ENCODE results near the gene CYB5R4. TPM values are rescaled to one million over a fixed set of nuclear protein-coding genes. Genes with fewer than 3 reads are reported as not detected.
"Not testable (repeated sequence)": the region's sequence is repeated elsewhere in the genome, so short reads cannot be mapped to it uniquely, and the experiment has no call there.

The CYB5R4 gene
- total and polyA plus RNA-seq, 5 donors, result 3.9 to 16.1 (median 13.9) TPM

GRCh38 chr6:83885984-83886383 is 26.5 kb downstream of the CYB5R4 start:
- Histone ChIP-seq H3K27ac (ENCODE audit: low read length) (no peak overlapping the region), H3K4me1 (ENCODE audit: control insufficient read depth, insufficient read depth, low read length) (no peaks in the 10 kb centered on the region), H3K9me3 (ENCODE audit: control insufficient read depth, low read length) (no peaks in the 10 kb centered on the region), H3K4me3 (ENCODE audit: low read length) (no peak overlapping the region), H3K27me3 (ENCODE audit: control insufficient read depth, insufficient read depth) (no peaks in the 10 kb centered on the region)
- WGBS, result 95% methylated on average over 2 of the region's 2 CpGs
- no peak for DNase-seq
- no peak for ATAC-seq
- intact Hi-C loops (cut with DNase I), result no loop called here

- 100% methylated on average over 1 of the region's 1 CpG for WGBS
- Histone ChIP-seq H3K27me3 (ENCODE audit: control insufficient read depth, insufficient read depth) (no peaks in the 10 kb centered on the region), H3K4me3 (ENCODE audit: low read length) (no peak overlapping the region), H3K9me3 (ENCODE audit: control insufficient read depth, low read length) (no peaks in the 10 kb centered on the region), H3K27ac (ENCODE audit: low read length) (no peak overlapping the region), H3K4me1 (ENCODE audit: control insufficient read depth, insufficient read depth, low read length) (no peaks in the 10 kb centered on the region)
- ATAC-seq, result no peak
- no peak for DNase-seq
- intact Hi-C loops (cut with DNase I), result no loop called here
These were observed 30.1 kb downstream of the CYB5R4 start for GRCh38 chr6:83889621-83890020.

DNA sequence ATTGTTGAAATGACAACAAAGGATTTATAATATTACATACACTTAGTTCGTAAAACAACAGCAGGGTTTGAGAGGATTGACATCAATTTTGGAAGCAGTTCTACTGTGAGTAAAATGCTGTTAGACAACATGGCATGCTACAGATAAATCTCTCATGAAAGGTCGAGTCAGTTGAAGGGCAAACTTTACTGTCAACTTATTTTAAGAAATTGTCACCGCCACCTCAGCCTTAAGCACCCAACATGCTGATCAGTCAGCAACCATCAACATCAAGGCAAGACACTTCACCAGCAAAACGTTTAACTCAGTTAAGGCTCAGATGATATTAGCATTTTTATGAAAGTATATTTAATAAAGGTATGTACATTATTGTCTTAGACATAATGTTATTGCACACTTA is 31.0 kb downstream of the CYB5R4 start:
- no peaks in the 10 kb centered on the region for H3K4me1 ChIP-seq (ENCODE audit: control insufficient read depth, insufficient read depth, low read length)
- WGBS, result 69% methylated on average over 4 of the region's 4 CpGs
- intact Hi-C loops (cut with DNase I), result no loop called here
- DNase-seq (no peak), ATAC-seq (no peak)
- no peak overlapping the region for H3K27ac ChIP-seq (ENCODE audit: low read length)
- no peaks in the 10 kb centered on the region for H3K9me3 ChIP-seq (ENCODE audit: control insufficient read depth, low read length)
- H3K4me3 ChIP-seq (ENCODE audit: low read length), result no peak overlapping the region
- H3K27me3 ChIP-seq (ENCODE audit: control insufficient read depth, insufficient read depth), result no peaks in the 10 kb centered on the region

DNA sequence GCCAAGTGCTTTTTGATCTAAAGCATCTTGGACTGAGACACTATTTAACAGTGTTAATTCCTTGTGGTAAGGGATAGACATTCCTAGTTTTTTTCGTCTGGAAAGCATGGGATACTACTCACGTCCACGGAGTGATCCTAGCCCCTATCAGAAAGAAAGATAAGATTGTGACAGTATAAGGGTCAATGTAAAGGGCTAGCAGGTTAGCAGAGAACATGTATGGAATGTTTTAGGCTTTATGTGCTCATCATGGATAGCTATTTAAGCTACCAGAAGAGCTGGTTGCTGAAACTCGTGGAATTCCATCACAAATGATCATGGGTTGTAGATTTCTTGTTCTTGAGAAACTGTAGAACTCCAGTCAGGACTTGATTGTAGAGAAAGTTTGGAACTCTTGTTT is 32.1 kb downstream of the CYB5R4 start:
- DNase-seq (no peak), ATAC-seq (no peak)
- Histone ChIP-seq H3K27me3 (ENCODE audit: control insufficient read depth, insufficient read depth) (no peaks in the 10 kb centered on the region), H3K27ac (ENCODE audit: low read length) (no peak overlapping the region), H3K4me1 (ENCODE audit: control insufficient read depth, insufficient read depth, low read length) (no peaks in the 10 kb centered on the region), H3K9me3 (ENCODE audit: control insufficient read depth, low read length) (no peaks in the 10 kb centered on the region), H3K4me3 (ENCODE audit: low read length) (no peak overlapping the region)
- intact Hi-C loops (cut with DNase I), result no loop called here
- 56% methylated on average over 4 of the region's 4 CpGs for WGBS

DNA sequence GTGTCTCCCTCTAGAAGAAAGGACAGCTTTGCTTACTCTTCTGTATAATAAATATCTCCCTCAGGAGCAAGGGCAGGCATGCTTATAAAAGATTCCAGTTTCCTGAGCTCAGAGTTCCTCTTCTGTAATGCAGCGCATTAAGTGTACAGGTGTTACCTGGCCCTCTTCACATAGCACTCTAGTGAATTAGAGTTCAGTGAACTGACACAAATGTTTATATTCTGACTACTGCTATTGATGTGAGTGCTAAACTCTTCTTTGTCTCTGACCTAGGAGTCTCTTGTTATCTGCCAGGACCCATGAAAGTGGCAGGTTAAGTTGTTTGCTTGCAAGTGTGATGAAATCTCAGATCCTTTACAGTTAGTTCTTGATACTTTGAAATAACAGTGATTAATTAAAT is 33.5 kb downstream of the CYB5R4 start:
- Histone ChIP-seq H3K4me1 (ENCODE audit: control insufficient read depth, insufficient read depth, low read length) (no peaks in the 10 kb centered on the region), H3K9me3 (ENCODE audit: control insufficient read depth, low read length) (no peaks in the 10 kb centered on the region), H3K27ac (ENCODE audit: low read length) (no peak overlapping the region), H3K27me3 (ENCODE audit: control insufficient read depth, insufficient read depth) (no peaks in the 10 kb centered on the region), H3K4me3 (ENCODE audit: low read length) (no peak overlapping the region)
- DNase-seq (no peak), ATAC-seq (no peak)
- intact Hi-C loops (cut with DNase I), result no loop called here
- 98% methylated on average over 1 of the region's 1 CpG for WGBS

- H3K4me3 ChIP-seq (ENCODE audit: low read length); ATAC-seq; H3K9me3 ChIP-seq (ENCODE audit: control insufficient read depth, low read length); H3K27me3 ChIP-seq (ENCODE audit: control insufficient read depth, insufficient read depth); H3K27ac ChIP-seq (ENCODE audit: low read length); intact Hi-C loops (cut with DNase I); DNase-seq; H3K4me1 ChIP-seq (ENCODE audit: control insufficient read depth, insufficient read depth, low read length): not testable (repeated sequence)
- no CpG with 5 or more reads among the region's 2 CpGs for WGBS
These were observed 37.6 kb downstream of the CYB5R4 start for GRCh38 chr6:83897094-83897493.

DNA sequence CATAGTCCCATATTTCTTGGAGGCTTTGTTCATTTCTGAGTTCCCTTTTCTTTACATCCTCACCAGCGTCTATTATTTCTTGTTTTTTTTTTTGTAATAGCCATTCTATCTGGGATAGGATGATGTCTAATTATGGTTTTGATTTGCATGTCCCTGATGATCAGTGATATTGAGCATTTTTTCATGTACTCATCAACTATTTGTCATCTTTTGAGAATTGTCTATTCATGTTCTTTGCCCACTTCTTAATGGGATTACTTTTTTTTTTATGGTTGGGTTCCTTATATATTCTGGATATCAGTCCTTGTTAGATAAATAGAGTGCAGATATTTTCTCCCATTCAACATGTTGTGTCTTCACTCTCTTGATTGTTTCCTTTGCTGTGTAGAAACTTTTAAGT is 42.1 kb downstream of the CYB5R4 start:
- Histone ChIP-seq H3K9me3 (ENCODE audit: control insufficient read depth, low read length) (no peaks in the 10 kb centered on the region), H3K4me3 (ENCODE audit: low read length) (no peak overlapping the region), H3K4me1 (ENCODE audit: control insufficient read depth, insufficient read depth, low read length) (peaks cover 2% of the 10 kb centered on the region), H3K27me3 (ENCODE audit: control insufficient read depth, insufficient read depth) (no peaks in the 10 kb centered on the region), H3K27ac (ENCODE audit: low read length) (no peak overlapping the region)
- DNase-seq (no peak), ATAC-seq (no peak)
- 86% methylated on average over 1 of the region's 1 CpG for WGBS
- intact Hi-C loops (cut with DNase I), result no loop called here

- intact Hi-C loops (cut with DNase I), result no loop called here
- no peak for DNase-seq
- Histone ChIP-seq H3K4me1 (ENCODE audit: control insufficient read depth, insufficient read depth, low read length) (peaks cover 2% of the 10 kb centered on the region), H3K27ac (ENCODE audit: low read length) (no peak overlapping the region), H3K27me3 (ENCODE audit: control insufficient read depth, insufficient read depth) (no peaks in the 10 kb centered on the region), H3K4me3 (ENCODE audit: low read length) (no peak overlapping the region), H3K9me3 (ENCODE audit: control insufficient read depth, low read length) (no peaks in the 10 kb centered on the region)
- 95% methylated on average over 4 of the region's 4 CpGs for WGBS
- ATAC-seq, result no peak
These were observed 44.9 kb downstream of the CYB5R4 start for GRCh38 chr6:83904395-83904794.

GRCh38 chr6:83905648-83906047 is 46.2 kb downstream of the CYB5R4 start:
- no peak overlapping the region for H3K27ac ChIP-seq (ENCODE audit: low read length)
- H3K27me3 ChIP-seq (ENCODE audit: control insufficient read depth, insufficient read depth), result no peaks in the 10 kb centered on the region
- no peak for ATAC-seq
- no peak overlapping the region for H3K4me3 ChIP-seq (ENCODE audit: low read length)
- H3K9me3 ChIP-seq (ENCODE audit: control insufficient read depth, low read length), result no peaks in the 10 kb centered on the region
- intact Hi-C loops (cut with DNase I), result no loop called here
- peaks cover 2% of the 10 kb centered on the region for H3K4me1 ChIP-seq (ENCODE audit: control insufficient read depth, insufficient read depth, low read length)
- WGBS, result over 99% methylated on average over 4 of the region's 4 CpGs
- no peak for DNase-seq

DNA sequence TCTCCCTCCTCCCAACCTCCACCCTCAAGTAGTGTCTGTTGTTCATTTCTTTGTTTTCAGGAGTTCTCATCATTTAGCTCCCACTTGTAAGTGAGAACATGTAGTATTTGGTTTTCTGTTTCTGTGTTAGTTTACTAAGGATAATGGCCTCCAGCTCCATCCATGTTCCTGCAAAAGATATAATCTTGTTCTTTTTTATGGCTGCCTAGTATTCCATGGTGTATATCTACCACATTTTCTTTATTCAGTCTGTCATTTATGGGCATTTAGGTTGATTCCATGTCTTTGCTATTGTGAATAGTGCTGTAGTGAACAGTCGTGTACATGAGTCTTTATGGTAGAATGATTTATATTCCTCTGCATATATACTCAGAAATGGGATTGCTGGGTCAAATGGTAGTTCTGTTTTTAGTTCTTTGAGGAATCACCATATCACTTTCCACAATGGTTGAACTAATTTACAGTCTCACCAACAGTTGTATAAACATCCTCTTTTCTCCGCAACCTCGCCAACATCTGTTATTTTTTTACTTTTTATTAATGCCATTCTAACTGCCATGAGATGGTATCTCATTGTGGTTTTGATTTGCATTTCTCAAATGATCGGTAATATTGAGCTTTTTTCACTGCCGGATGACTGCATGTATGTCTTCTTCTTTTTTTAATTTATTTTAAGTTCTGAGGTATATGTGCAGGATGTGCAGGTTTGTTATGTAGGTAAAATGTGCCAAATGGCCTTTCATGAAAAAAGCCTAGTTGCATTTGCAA is 48.3 kb downstream of the CYB5R4 start:
- H3K27ac ChIP-seq (ENCODE audit: low read length); H3K4me3 ChIP-seq (ENCODE audit: low read length); intact Hi-C loops (cut with DNase I); H3K27me3 ChIP-seq (ENCODE audit: control insufficient read depth, insufficient read depth); ATAC-seq; H3K4me1 ChIP-seq (ENCODE audit: control insufficient read depth, insufficient read depth, low read length); DNase-seq; H3K9me3 ChIP-seq (ENCODE audit: control insufficient read depth, low read length): not testable (repeated sequence)
- WGBS, result 93% methylated on average over 5 of the region's 5 CpGs

DNA sequence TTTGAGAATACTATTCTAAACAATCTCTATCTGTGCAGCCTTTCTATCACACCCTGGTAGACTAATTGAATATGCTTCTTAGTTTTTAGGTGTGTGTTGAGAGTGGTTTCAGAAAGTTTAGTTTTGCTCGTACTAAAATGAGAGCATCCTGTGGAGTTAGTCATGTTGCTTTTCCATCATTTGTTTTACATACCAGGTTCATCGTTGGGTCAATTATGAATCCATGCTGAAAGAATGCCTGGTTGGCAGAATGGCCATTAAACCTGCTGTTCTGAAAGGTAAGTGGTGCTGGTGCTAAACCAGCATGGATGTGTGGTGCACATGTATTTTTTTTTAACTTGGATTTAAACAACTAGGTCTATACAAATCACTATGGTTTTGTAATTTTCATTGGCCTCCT is 49.3 kb downstream of the CYB5R4 start:
- DNase-seq, result no peak
- H3K27ac ChIP-seq (ENCODE audit: low read length), result no peak overlapping the region
- no peaks in the 10 kb centered on the region for H3K27me3 ChIP-seq (ENCODE audit: control insufficient read depth, insufficient read depth)
- no peaks in the 10 kb centered on the region for H3K9me3 ChIP-seq (ENCODE audit: control insufficient read depth, low read length)
- WGBS, result 82% methylated on average over 2 of the region's 2 CpGs
- no peak overlapping the region for H3K4me3 ChIP-seq (ENCODE audit: low read length)
- peaks cover 2% of the 10 kb centered on the region for H3K4me1 ChIP-seq (ENCODE audit: control insufficient read depth, insufficient read depth, low read length)
- intact Hi-C loops (cut with DNase I), result no loop called here
- no peak for ATAC-seq

GRCh38 chr6:83911278-83911677 is 51.8 kb downstream of the CYB5R4 start:
- no peak for ATAC-seq
- intact Hi-C loops (cut with DNase I), result no loop called here

More at GRCh38 chr6:83911278-83911677, 51.8 kb downstream of the CYB5R4 start:
- H3K4me1 ChIP-seq (ENCODE audit: control insufficient read depth, insufficient read depth, low read length), result no peaks in the 10 kb centered on the region
- DNase-seq, result no peak
- H3K9me3 ChIP-seq (ENCODE audit: control insufficient read depth, low read length), result no peaks in the 10 kb centered on the region
- no peak overlapping the region for H3K4me3 ChIP-seq (ENCODE audit: low read length)
- no peak overlapping the region for H3K27ac ChIP-seq (ENCODE audit: low read length)
- H3K27me3 ChIP-seq (ENCODE audit: control insufficient read depth, insufficient read depth), result no peaks in the 10 kb centered on the region
